Stimulated activated CD4-positive, alpha-beta T cell treated with anti-CD3 and anti-CD28 coated beads, Interleukin-15, amount 100 ng/mL, for 24 hours (primary cell): ENCODE results near the gene CA9.
"Not testable (repeated sequence)": the region's sequence is repeated elsewhere in the genome, so short reads cannot be mapped to it uniquely, and the experiment has no call there.

ENCODE experiments used
- DNase-seq: peaks from one replicate; pipeline ENCODE4 v3.0.0-alpha.2; 2020

The CA9 gene

DNA sequence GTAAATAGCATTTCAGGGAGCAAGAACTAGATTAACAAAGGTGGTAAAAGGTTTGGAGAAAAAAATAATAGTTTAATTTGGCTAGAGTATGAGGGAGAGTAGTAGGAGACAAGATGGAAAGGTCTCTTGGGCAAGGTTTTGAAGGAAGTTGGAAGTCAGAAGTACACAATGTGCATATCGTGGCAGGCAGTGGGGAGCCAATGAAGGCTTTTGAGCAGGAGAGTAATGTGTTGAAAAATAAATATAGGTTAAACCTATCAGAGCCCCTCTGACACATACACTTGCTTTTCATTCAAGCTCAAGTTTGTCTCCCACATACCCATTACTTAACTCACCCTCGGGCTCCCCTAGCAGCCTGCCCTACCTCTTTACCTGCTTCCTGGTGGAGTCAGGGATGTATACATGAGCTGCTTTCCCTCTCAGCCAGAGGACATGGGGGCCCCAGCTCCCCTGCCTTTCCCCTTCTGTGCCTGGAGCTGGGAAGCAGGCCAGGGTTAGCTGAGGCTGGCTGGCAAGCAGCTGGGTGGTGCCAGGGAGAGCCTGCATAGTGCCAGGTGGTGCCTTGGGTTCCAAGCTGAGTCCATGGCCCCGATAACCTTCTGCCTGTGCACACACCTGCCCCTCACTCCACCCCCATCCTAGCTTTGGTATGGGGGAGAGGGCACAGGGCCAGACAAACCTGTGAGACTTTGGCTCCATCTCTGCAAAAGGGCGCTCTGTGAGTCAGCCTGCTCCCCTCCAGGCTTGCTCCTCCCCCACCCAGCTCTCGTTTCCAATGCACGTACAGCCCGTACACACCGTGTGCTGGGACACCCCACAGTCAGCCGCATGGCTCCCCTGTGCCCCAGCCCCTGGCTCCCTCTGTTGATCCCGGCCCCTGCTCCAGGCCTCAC lies at the start of gene CA9:
TSS of gene CA9 (plus strand) at position 797 of the 893 bp plus-strand sequence. CDS start at position 829, 32 bp downstream.
- no peak for DNase-seq

DNA sequence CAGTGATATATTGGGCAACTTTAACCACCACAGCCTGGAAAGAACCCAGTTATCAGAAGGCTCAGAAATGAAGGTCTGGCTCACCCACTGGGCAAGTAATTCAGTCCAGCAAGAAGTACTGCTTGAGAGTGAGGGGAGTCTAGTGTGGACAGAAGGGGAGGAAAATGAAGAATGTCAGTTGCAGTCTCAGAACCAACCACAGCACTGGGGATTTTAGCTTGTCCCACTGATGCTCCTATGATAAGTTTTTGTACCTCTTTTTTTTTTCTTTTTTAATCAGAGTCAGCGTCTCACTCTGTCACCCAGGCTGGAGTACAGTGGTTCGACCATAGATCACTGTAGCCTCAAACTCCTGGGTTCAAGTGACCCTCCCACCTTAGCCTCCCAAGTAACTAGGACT lies 46.2 kb upstream of the CA9 start:
- DNase-seq, result no peak

DNA sequence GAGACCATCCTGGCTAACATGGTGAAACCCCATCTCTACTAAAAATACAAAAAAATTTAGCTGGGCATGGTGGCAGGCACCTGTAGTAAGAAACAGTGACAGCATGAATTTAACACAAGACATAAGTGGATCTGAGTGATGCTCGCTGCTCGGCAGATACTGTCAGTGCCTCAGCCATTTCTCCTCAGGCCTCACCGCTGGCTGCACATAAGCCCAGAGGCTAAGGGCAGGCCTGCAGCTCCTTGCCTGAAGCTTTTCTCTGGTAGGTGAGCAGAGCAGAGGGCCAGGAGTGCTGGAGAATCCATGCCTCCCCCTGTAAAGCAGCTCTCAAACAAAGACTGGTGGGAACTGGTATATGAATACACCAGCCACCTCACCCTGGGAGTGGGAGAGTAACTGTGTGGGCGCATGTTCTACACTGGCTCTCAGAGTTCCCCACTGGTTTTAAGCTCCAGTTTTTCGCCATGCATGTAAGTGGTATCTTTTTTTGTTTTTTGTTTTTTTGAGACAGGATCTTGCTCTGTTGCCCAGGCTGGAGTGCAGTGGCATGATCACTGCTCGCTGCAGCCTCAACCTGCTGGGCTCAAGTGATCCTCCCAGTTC lies 45.2 kb upstream of the CA9 start:
- no peak for DNase-seq

DNA sequence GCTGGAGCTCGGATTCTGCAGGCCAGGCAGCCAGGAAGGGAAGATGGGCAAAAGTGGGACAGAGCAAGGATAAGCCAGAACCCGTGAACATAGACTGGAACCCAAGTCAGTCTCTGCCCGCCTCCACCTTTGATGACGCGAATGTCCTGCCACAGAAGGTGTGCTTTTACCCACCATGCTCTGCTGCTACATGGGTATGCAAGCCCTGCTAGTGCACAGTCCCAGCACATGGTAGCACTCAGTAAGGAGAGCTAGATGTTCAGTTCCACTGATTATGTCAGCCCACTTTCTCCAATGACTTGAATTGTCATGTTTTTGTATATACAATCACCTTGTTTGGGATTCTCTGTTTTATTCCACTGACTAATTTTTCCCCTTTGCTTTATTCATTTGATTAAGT lies 44.1 kb upstream of the CA9 start:
- no peak for DNase-seq

DNA sequence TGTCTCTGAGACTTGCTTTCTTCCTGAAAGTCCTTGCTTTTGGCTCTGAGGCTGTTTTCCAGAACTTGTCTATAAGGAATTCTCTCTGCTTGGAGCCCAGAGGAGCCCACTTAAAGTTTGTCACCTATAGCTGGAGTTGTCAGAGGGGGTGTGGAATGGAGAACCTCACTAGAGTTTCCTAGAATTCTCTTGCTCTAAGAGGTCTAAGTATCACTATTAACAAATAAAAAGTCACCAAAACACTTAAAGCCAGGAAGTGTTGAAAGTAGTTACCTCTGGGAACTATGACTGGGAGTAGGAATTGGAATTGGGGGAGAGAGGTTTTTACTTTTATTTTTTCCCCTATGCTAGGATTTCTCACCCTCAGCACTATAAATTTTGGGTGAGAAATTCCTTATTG lies 38.0 kb upstream of the CA9 start:
- no peak for DNase-seq

DNA sequence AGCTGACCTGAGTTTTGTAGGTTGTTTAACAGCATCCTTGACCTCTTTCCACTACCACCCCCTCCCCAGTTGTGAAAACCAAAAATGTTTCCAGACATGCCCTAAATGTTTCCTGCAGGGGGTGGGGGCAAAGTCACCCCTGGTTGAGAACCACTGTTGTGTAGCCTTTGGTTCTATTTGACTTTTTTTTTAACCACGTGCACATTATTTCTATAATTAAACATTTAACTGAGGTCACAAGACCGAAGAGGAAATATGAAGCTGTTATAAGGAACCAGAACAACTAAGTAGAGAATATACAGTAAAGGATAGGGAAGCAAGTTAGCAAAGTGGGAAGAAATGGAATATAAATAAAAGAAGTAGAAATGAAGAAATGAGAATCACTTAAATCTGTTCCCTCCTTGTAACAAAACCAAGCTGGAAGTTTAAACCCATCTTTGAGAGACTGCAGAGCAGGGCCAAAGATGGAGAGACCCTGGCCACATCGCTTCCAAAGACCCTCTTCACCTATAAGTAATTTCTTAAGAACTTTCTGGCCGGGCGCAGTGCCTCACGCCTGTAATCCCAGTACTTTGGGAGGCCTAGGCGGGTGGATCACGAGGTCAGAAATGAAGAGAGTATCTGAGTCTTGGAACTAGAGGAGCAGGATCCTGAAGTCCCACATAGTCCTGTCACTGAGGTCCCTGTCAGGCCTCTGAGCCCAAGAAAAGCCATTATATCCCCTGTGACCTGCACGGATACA lies 37.4 kb upstream of the CA9 start:
- DNase-seq, result no peak

DNA sequence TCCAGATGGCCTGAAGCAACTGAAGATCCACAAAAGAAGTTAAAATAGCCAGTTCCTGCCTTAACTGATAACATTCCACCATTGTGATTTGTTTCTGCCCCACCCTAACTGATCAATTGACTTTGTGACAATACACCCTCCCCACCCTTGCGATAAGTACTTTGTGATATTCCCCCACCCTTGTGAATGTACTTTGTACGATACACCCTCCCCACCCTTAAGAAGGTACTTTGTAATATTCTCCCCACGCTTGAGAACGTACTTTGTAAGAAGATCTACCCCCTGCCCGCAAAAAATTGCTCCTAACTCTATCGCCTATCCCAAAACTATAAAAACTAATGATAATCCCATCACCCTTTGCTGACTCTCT lies 36.9 kb upstream of the CA9 start:
- DNase-seq, result not testable (repeated sequence)

DNA sequence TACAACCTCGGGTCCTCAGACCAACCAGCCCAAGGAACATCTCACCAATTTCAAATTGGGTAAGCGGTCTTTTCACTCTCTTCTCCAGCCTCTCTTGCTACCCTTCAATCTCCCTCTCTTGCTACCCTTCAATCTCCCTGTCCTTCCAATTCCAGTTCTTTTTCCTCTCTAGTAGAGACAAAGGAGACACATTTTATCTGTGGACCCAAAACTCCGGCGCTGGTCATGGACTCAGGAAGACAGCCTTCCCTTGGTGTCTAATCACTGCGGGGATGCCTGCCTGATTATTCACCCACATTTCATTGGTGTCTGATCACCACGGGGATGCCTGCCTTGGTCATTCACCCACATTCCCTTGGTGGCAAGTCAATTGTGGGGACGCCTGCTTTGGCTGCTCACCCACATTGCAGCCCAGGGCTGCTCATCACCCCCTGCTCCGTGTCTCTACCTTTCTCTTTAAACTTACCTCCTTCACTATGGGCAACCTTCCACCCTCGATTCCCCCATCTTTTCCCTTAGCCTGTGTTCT lies 36.2 kb upstream of the CA9 start:
- not testable (repeated sequence) for DNase-seq

DNA sequence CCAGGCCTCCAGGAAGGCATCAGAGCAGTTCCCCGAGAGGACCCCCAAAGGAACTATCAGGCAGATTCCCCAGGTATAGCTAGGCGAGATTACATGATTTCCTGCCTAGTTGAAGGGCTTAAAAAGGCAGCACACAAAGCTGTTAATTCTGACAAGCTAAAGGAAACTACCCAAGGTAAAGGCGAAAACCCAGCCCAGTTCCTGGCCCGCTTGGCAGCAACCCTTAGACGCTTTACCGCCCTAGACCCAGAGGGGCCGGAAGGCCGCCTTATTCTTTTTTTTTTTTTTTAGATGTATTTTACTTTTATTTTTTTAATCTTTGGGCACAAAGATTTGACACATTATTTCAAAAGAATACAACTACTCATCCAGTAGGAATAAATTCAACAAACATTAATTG lies 35.0 kb upstream of the CA9 start:
- DNase-seq, result peak; percentile 20

DNA sequence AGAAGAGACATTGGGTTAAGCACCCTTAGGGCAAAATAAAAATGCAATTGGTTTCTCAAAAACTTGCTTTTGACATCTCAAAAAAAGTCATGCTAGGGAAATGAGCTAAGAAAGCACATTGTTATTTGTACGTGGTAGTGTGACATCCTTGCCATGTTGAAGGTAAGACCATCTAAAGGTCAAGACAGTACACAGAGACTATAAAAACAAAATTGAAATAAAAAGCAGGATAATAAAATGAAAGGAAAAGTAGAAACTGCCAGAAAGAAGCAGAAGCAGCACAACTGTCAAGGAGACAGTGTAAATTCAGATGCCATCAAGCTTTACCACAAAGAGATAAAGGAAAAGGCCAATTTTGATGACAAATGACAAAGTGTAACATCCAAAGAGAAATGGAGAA lies 34.5 kb upstream of the CA9 start:
- not testable (repeated sequence) for DNase-seq

DNA sequence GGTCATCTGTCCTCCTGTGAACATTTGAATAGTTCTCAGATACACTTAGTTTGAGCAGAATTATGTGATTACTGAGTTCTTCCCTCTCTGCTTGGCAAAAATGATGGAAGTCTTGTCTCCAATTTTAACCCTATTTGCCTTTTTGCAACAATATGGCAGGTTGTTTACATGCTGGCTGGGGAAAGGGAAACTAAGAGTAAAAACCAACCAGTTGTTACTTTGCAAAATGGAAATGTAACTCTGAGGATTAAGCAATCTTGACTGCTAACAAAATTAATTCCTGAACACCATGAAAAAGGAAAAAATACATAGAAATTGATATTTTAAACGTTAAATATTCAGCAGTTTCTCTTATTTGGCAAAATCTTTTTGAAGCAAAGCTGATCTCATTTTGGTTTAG lies 34.1 kb upstream of the CA9 start:
- DNase-seq, result no peak

DNA sequence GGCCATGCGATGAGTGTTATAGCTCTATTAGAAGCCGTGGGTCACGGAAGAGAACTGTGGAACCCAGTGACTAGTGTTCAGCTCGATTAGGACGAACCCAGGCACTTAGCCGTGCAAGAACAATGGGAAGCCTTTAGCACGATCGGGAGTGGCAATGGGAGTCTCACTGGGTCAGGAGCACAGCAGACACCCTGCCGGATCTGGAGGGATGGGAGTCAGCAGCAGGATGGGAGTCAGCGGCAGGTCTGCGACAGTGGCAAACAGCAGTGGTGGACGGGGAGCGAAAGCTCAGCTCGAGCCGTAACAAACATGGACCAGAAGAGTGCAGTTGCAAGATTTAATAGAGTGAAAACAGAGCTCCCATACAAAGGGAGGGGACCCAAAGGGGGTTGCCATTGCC lies 33.3 kb upstream of the CA9 start:
- DNase-seq, result not testable (repeated sequence)

DNA sequence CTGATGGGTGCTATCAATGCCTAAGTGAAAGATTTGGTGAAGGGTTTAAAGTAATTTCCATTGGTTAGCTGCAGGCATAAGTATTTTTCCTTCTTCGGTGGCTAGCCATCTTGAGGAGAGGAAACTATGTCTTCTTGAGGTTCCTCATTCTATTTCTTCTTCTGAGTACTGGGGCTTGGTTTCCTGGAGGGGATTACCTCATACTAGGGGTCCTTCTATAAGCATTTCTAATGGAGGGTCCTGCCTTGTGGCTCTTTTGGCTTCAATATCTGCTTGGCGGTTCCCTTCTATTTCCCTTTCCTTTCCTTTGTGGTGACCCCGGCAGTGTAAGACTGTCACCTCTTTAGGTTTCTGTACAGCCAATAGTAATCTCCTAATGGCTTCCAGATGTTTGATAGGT lies 32.2 kb upstream of the CA9 start:
- DNase-seq, result not testable (repeated sequence)

DNA sequence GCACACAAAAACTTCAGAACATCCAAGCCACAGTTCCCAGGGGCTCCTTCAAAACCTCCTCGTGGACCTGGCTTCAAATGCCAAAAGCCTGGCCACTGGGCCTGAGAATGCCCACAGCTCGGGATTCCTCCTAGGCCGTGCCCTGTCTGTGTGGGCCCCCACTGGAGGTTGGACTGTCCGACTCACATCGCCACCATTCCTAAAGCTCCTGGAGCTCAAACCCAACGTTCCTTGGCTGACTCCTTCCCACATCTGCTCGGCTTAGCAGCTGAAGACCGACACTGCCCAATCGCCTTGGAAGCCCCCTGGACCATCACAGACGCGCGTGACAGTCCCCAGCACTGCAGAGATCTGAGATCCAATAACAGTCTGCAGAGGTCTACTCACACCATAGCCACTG lies 30.7 kb upstream of the CA9 start:
- DNase-seq, result no peak

DNA sequence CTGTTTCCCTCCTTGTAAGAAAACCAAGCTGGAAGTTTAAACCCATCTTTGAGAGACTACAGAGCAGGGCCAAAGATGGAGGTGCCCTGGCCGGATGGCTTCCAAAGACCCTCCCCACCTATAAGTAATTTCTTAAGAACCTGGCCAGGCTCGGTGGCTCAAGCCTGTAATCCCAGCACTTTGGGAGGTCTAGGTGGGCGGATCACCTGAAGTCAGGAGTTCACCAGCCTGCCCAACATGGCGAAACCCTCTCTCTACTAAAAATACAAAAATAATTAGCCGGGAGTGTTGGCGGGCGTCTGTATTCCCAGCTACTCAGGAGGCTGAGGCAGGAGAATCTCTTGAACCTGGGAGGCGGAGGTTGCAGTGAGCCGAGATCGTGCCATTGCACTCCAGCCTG lies 28.0 kb upstream of the CA9 start:
- DNase-seq, result not testable (repeated sequence)

DNA sequence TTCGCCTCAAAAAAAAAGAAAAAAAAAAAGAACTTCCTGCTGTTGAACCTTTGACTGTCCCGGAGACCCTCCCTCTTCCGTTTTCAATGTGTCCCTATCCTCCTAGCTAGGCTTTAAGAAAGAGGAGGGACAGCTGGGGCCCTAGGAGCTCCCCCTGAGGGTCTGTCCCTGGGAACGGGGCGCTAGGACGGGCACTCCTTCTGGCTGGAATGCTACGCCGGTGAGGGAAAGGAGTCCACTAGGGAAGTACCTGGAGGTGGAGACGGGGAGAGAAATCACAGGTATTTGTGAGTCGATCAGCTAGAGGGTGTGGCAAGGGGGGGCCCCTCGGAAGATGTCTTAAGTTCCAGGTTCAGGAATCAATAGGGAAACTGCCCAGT lies 27.6 kb upstream of the CA9 start:
- no peak for DNase-seq

DNA sequence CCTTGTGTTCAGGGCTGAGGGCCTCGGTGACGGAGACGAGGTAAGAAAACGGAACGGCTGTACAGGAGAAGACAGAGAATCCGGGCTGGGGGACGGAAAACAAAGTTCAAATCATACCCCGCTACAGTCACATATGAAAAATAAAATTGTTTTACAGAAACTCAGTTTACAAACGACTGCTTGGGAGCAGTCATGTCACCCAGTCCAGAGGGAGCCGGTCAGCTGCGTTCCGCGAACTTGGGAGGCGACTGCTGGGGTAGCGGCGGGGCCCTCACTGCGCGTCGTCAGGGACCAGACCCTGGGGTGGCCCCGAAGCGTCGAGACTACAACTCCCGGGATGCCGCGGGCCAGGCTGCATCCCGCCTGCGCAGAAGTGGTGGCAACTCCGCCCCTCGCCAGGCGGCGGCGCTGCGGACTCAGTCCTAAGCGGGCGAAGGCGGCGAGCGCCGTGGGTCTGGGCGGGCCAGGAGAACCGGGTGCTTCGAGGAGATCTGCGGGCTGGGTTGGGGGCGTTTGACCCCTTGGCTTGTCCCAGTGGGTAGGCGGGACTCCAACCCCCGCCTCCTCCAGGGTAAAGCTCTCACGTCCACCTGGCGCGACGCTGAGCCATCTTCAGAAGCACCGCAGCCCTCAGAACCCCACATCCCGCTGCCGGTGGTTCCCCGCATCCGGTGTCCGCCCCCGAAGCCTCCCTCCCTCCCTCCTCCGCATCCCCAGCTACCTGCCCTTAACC lies 27.0 kb upstream of the CA9 start:
- peak; percentile 94 for DNase-seq

DNA sequence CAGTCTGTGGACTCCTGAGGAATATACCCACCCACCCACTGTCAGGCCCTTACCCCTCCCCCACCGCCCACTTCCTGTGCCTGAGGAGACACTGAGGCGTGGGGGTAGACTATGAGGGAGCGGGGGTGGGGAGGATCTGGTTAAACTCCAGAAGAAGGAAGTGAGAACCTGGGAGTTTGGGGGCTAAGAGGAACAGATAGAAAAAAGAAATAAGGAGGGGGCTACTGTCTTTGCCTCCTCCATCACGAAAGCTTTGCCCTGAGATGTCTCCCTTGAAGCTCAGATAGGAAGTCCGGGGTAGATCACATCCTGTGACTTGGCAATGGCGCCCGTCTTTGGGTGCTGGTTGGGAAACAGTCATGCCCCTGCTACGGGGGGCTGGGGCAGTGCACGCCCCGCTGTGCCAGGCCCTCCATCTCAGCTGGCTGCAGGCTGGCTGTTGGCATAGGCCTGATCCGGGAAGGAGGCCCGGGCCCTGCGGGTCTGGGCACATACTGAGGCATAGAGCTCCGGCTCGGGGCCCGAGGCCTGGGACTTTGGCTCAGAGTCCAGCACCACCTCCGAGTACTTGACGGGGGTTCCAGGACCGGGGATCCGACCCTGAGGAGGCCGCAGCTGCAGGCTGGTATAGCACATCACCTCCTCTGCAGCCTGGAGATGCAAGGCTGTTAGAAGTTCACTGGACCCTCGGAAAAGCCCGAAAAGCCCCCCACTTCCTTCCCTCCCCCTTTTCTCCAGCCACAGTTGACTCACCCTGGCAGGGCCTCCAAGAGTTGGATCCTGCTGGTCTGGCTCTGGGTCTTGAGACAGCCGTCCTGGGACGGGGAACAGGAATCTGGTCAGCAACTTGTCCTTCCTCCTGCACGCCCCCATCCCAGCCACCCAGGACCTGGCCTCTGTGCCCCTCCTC lies 24.0 kb upstream of the CA9 start:
- peak; percentile 64 for DNase-seq

DNA sequence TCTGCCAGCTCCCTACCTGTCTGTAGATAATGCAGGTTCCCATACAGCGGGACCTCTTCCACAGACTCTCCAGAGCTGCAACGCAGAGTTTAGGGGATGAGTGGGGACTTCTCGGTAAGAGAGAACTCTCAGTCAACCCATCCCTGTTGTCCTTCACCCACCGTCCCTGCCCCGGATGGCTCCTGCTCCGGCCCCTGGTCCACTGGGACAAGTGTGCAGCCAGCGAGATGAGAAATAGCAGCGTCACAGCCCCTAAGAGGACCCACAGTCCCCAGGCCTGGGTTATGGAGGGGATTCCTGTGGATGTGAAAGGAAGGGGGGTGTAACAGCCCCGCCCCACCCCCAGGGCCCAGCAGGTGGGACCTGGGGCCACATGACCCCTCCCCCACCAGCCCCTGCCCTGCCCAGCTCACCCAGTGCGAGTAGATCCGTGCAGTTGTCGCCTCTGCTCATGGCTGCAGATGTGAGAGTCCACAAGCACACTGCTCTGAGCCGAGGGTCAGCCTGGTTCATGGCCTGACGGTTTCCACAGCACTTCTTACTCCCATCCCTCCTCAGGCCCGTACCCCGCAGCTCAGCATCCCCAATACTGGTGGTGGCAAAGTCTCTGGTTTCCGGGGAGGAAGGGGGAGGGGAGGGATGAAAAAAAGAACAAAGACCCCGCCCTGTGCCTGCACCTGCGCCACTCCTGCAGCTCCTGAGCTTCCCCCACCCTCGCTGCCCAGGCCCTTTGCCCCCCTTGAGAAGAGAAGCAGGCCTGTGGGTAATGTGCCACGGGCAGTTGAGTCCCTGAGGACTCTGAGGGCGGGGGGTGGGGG lies 23.2 kb upstream of the CA9 start, which contains the start of gene SIT1:
TSS of gene SIT1 (minus strand) at position 591 of the 818 bp plus-strand sequence. CDS start at position 513, 78 bp downstream.
- DNase-seq, result peak; percentile 68

DNA sequence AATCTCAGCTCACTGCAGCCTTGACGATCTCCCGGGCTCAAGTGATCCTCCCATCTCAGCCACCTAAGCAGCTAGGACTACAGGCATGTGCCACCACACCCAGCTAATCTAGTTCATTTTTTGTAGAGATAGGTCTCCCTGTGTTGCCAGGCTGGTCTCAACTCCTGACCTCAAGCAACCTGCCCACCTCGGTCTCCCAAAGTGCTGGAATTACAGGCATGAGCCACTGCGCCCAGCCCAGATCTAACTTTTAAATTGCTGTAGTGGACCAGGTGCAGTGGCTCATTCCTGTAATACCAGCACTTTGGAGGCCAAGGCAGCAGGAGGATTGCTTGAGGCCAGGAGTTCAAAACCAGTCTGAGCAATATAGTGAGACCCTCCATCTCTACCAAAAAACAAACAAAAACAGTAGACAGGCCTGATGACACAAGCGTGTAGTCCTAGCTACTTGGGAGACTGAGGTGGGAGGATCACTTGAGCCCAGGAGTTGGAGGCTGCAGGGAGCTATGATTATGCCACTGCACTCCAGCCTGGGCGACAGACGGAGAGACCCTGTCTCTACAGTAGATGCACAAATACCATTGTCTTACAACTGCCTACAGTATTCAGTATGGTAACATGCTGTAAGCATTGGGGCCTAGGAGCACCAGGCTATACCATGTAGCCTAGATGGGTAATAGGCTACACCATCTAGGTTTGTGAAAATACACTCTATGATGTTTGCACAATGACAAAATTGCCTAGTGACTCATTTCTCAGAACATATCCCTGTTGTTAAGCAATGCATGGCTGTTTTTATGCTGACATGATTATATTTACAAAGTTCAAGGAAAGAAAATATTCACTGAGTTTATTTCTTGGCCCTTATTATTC lies 21.5 kb upstream of the CA9 start:
- no peak for DNase-seq
